SK-MEL-5 (cell line): Measurements from ENCODE around the gene NARS2. TPM values are rescaled to one million over a fixed set of nuclear protein-coding genes. Genes with fewer than 3 reads are reported as not detected.

Experiments used
- DNase-seq: peaks from one replicate; pipeline ENCODE4 v3.0.0-alpha.2; 2016; ENCODE audit warnings: low read depth, low spot score
- in situ Hi-C: cut with HindIII; loops from 2 replicates; pipeline ENCODE4 v1.10.0; 2016; ENCODE audit warnings: low sequenced_read_pairs, high pct_unique_total_duplicates, low pct_unique_long_range_greater_than_20kb
- small RNA-seq, 2 experiments: library from RNA; depleted of rRNA; stranded (forward); fragments of <200 nt; gene quantifications; one replicate each; pipeline ENCODE3, GENCODE V24; 2014
- total RNA-seq: library from RNA; depleted of rRNA; stranded (reverse); fragments of >200 nt; shearing (Covaris generic); gene quantifications from 2 replicates; pipeline ENCODE4 v1.2.3, GENCODE V29; 2014; rRNA removed

Gene NARS2
- total RNA-seq, 1 experiment from 2014 or later, result 93.1 TPM

DNA sequence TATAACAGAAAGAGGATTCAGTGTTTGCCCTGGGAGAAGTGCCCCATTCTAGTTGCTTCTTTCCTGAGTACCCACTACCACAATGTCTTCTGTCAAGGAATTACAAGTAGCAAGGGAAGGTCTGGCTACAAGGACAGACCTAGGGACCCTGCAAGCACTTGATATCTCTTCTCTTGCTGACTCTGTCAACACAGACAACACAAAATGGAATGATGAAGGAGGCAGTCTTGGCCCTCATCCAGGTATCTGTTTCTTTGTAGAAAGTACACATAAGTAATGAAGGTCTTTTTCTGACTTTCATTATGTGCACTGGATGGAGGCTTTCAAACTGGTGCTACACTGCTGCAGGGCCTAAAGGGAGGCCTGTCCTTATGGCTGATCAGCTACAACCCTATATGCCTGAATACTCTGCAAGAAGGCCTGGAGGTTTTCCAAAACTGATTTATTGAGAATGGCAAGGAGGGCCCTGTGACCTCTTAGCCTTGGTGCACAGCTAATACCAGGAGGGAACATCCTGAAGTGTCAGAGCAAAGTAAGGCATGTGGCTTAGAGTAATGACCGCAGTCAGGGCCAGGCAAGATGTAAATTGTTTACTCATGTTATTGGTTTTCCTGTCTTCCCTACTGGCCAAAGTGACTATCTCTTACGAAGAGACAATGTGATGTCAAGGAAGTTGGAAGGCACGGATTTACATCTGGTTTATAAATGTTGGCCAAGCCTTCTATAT, 188.3 kb downstream of the NARS2 start:
- in situ Hi-C loops, result no loop called here
- DNase-seq, result no peak

Small RNA genes within 50 kb of the gene (small RNA-seq; reads per million reads assigned to genes)
- 0 reads per million in 2 experiments for gene RNU6-311P

Other genes starting within 250 kb of the NARS2 start
- gene GAB2, start 157.0 kb downstream of the NARS2 start, total RNA-seq, result 38.9 and 42.3 TPM in 2 replicates